Lung (tissue), 12 donors: ENCODE results near the gene NKIRAS1. TPM values are rescaled to one million over a fixed set of nuclear protein-coding genes. Genes with fewer than 3 reads are reported as not detected.

ENCODE experiments used
- ATAC-seq: fragments of 200-7000 bp; cut with Tn5 transposase; one replicate; pipeline ENCODE4 v1.9.1; 2020; ENCODE audit warnings: moderate number of reproducible peaks; ENCODE audit not compliant: insufficient read depth, low FRiP score
- DNase-seq, 3 donors: peaks; one replicate each; pipeline ENCODE4 v3.0.0-alpha.2; 2013 to 2017
- H3K27ac ChIP-seq, 2 donors: one replicate each; pipeline ENCODE4 v1.5.1; 2013; ENCODE audit warnings: mild to moderate bottlenecking in 2 of 2, moderate library complexity in 2 of 2, control low read depth in 1 of 2, inconsistent platforms in 1 of 2, low read depth in 1 of 2, low read length in 1 of 2
- H3K27me3 ChIP-seq, 3 donors: one replicate each; pipeline ENCODE4 v1.5.1; 2013; ENCODE audit warnings: low read length in 2 of 3; ENCODE audit not compliant: control insufficient read depth in 3 of 3, insufficient read depth in 3 of 3
- H3K36me3 ChIP-seq, 4 donors: one replicate each; pipeline ENCODE4 v1.5.1; 2013; ENCODE audit warnings: low read length in 4 of 4, mild to moderate bottlenecking in 1 of 4, moderate library complexity in 1 of 4; ENCODE audit not compliant: control insufficient read depth in 4 of 4, insufficient read depth in 4 of 4
- H3K4me1 ChIP-seq, 5 donors: one replicate each; pipeline ENCODE4 v1.5.1; 2013; ENCODE audit warnings: low read length in 5 of 5, mild to moderate bottlenecking in 2 of 5, moderate library complexity in 1 of 5; ENCODE audit not compliant: control insufficient read depth in 5 of 5, insufficient read depth in 5 of 5
- H3K4me3 ChIP-seq: one replicate; pipeline ENCODE4 v1.5.1; 2013; ENCODE audit warnings: mild to moderate bottlenecking, control low read depth, moderate library complexity
- H3K9ac ChIP-seq, 2 donors: one replicate each; pipeline ENCODE4 v1.5.1; 2013; ENCODE audit warnings: low read length in 2 of 2, control low read depth in 1 of 2; ENCODE audit not compliant: insufficient read depth in 1 of 2
- H3K9me3 ChIP-seq, 4 donors: one replicate each; pipeline ENCODE4 v1.5.1; 2013; ENCODE audit warnings: low read length in 3 of 4, mild to moderate bottlenecking in 1 of 4, moderate library complexity in 1 of 4; ENCODE audit not compliant: control insufficient read depth in 4 of 4, insufficient read depth in 3 of 4
- CTCF ChIP-seq: IDR thresholded peaks from 2 replicates; pipeline ENCODE4 v1.5.1; 2012; ENCODE audit warnings: mild to moderate bottlenecking; ENCODE audit errors: control extremely low read depth, extremely low read depth
- WGBS, 2 donors: extraction: QIAGEN DNeasy Blood & Tissue Kit; methylation state at CpG; one replicate each; pipeline ENCODE4 v1.1.7; 2013; 5-methylcytosine and 5-hydroxymethylcytosine counted together
- polyA plus RNA-seq, 2 donors: library from polyadenylated mRNA; stranded (reverse); fragments of 200-250 nt; gene quantifications; one replicate each; pipeline ENCODE4 v1.2.1, GENCODE V29; 2013
- total RNA-seq, 2 donors: library from RNA; depleted of rRNA in 1 of 2; stranded (reverse); fragments of >200 nt in 1 of 2; gene quantifications; one replicate each; pipeline ENCODE4 v1.2.1, GENCODE V29; 2014 to 2021
- donor health status: control.
- donor health status: control.
- donor health status: Bipolar disorder and iron deficiency.
- donor health status: healthy.
- donor health status: DM: yes; HTN: yes; CAD: no.

NKIRAS1 gene
- total and polyA plus RNA-seq, 4 donors: 6.7 to 17.1 (median 9.1) TPM

- H3K4me1 ChIP-seq: peaks cover 0 to 11% (median 0%) of the 10 kb centered on the region in 5 donors
- DNase-seq (peak in 2 of 3 donors; percentile 55 to 74), ATAC-seq (no peak)
- no peaks in the 10 kb centered on the region for H3K9me3 ChIP-seq
- TF ChIP-seq CTCF: peak; percentile 65
- H3K9ac ChIP-seq: no peak overlapping the region
- H3K27ac ChIP-seq: no peak overlapping the region
- 41 to 57% methylated on average over 3 of the region's 3 CpGs for WGBS, 2 donors
- H3K27me3 ChIP-seq: no peaks in the 10 kb centered on the region
- no peak overlapping the region for H3K4me3 ChIP-seq
- H3K36me3 ChIP-seq: peaks cover 0 to 8% (median 5%) of the 10 kb centered on the region in 4 donors
These were observed 28.1 kb downstream of the NKIRAS1 start for GRCh38 chr3:23888617-23889228.

GRCh38 chr3:23886311-23886710 lies 30.5 kb downstream of the NKIRAS1 start:
- Histone ChIP-seq H3K9ac (no peak overlapping the region), H3K27ac (no peak overlapping the region), H3K36me3 (peaks cover 0 to 11% (median 5%) of the 10 kb centered on the region in 4 donors), H3K27me3 (no peaks in the 10 kb centered on the region), H3K4me1 (peaks cover 0 to 11% (median 0%) of the 10 kb centered on the region in 5 donors), H3K4me3 (no peak overlapping the region), H3K9me3 (no peaks in the 10 kb centered on the region)
- TF ChIP-seq CTCF: no peak
- ATAC-seq (no peak), DNase-seq (no peak)
- 94 to 98% methylated on average over 3 of the region's 3 CpGs for WGBS, 2 donors

- no peak for TF ChIP-seq CTCF
- peak; percentile 38 for ATAC-seq
- no peak overlapping the region for H3K27ac ChIP-seq
These were observed 31.6 kb downstream of the NKIRAS1 start for GRCh38 chr3:23885210-23885609.

More at GRCh38 chr3:23885210-23885609, 31.6 kb downstream of the NKIRAS1 start:
- Histone ChIP-seq H3K9ac (no peak overlapping the region), H3K4me1 (peaks cover 0 to 11% (median 0%) of the 10 kb centered on the region in 5 donors), H3K9me3 (no peaks in the 10 kb centered on the region), H3K36me3 (peaks cover 0 to 11% (median 3%) of the 10 kb centered on the region in 4 donors), H3K27me3 (no peaks in the 10 kb centered on the region), H3K4me3 (no peak overlapping the region)
- WGBS, 2 donors: 53 to 70% methylated on average over 6 of the region's 6 CpGs
- no peak for DNase-seq
